WTC11 (cell line): ENCODE data around the gene SEC16A. TPM values are rescaled to one million over a fixed set of nuclear protein-coding genes. Genes with fewer than 3 reads are reported as not detected.

Source experiments
- ATAC-seq: fragments of 200-7000 bp; cut with Tn5 transposase; 2 replicates; pipeline ENCODE4 v1.10.0; 2021; ENCODE audit warnings: mild to moderate bottlenecking, moderate library complexity
- CTCF ChIA-PET: fragments of 300-600 bp; sonication (Branson Sonifier 250); formaldehyde crosslinking; loops from one replicate; lab custom pipeline; 2021; ENCODE audit warnings: antibody characterized with exemption; lab: Charles Lee
- POLR2A ChIA-PET: fragments of 350-600 bp; sonication (Branson Sonifier 250); formaldehyde crosslinking; loops from one replicate; lab custom pipeline; 2021; ENCODE audit warnings: antibody characterized with exemption; lab: Charles Lee
- DNase-seq: peaks from one replicate; pipeline ENCODE4 v3.0.0; 2021; ENCODE audit warnings: low spot score
- H3K27ac Mint-ChIP-seq: 2 replicates; pipeline ENCODE4 v1.8.0; 2021; ENCODE audit warnings: mixed read lengths
- H3K27me3 Mint-ChIP-seq: 2 replicates; pipeline ENCODE4 v1.8.0; 2021; ENCODE audit warnings: low read depth, mild to moderate bottlenecking, moderate library complexity, mixed read lengths
- H3K36me3 Mint-ChIP-seq: 2 replicates; pipeline ENCODE4 v1.8.0; 2021; ENCODE audit warnings: mixed read lengths
- H3K4me1 Mint-ChIP-seq: 2 replicates; pipeline ENCODE4 v1.8.0; 2022; ENCODE audit warnings: mixed read lengths
- H3K4me3 Mint-ChIP-seq: 2 replicates; pipeline ENCODE4 v1.8.0; 2021; ENCODE audit warnings: mild to moderate bottlenecking, moderate library complexity, mixed read lengths
- H3K9me3 Mint-ChIP-seq: 2 replicates; pipeline ENCODE4 v1.8.0; 2021; ENCODE audit warnings: mixed read lengths
- CBFB ChIP-seq: sonication (generic); formaldehyde crosslinking; IDR thresholded peaks from 2 replicates; pipeline ENCODE4 v1.8.1; 2022; ENCODE audit warnings: mild to moderate bottlenecking, low read depth, missing genetic modification reagents
- CREM ChIP-seq: sonication (generic); formaldehyde crosslinking; IDR thresholded peaks from 2 replicates; pipeline ENCODE4 v1.8.1; 2022; ENCODE audit warnings: mild to moderate bottlenecking, missing genetic modification reagents, moderate library complexity
- ETV6 ChIP-seq: sonication (generic); formaldehyde crosslinking; IDR thresholded peaks from 2 replicates; pipeline ENCODE4 v1.8.1; 2022; ENCODE audit warnings: mild to moderate bottlenecking, missing genetic modification reagents
- FOXK1 ChIP-seq: sonication (generic); formaldehyde crosslinking; IDR thresholded peaks from 2 replicates; pipeline ENCODE4 v1.8.0; 2022; ENCODE audit warnings: mild to moderate bottlenecking, moderate library complexity, missing genetic modification reagents
- GRHL2 ChIP-seq: fragments of 250-450 bp; sonication (Bioruptor Pico); IDR thresholded peaks from 2 replicates; pipeline ENCODE4 v1.8.0; 2022; ENCODE audit warnings: mild to moderate bottlenecking, moderate library complexity; ENCODE audit not compliant: insufficient replicate concordance, severe bottlenecking
- JAZF1 ChIP-seq: fragments of 250-450 bp; sonication (Bioruptor Pico); IDR thresholded peaks from 2 replicates; pipeline ENCODE4 v1.9.0; 2021; ENCODE audit warnings: moderate library complexity, mild to moderate bottlenecking, inconsistent platforms
- MXD4 ChIP-seq: fragments of 250-450 bp; sonication (Bioruptor Pico); IDR thresholded peaks from 2 replicates; pipeline ENCODE4 v1.8.0; 2021; ENCODE audit warnings: mild to moderate bottlenecking, moderate library complexity, borderline replicate concordance
- NFE2L1 ChIP-seq: sonication (generic); formaldehyde crosslinking; IDR thresholded peaks from 2 replicates; pipeline ENCODE4 v1.8.1; 2023; ENCODE audit warnings: missing genetic modification reagents
- RELA ChIP-seq: sonication (generic); formaldehyde crosslinking; IDR thresholded peaks from 2 replicates; pipeline ENCODE4 v1.8.1; 2022; ENCODE audit warnings: missing genetic modification reagents, mild to moderate bottlenecking, borderline replicate concordance
- SMAD3 ChIP-seq: sonication (generic); formaldehyde crosslinking; IDR thresholded peaks from 2 replicates; pipeline ENCODE4 v1.8.0; 2022; ENCODE audit warnings: missing genetic modification reagents, mild to moderate bottlenecking, borderline replicate concordance
- SMAD4 ChIP-seq: sonication (generic); formaldehyde crosslinking; IDR thresholded peaks from 2 replicates; pipeline ENCODE4 v1.8.0; 2022; ENCODE audit warnings: mild to moderate bottlenecking, missing genetic modification reagents
- TEAD1 ChIP-seq: sonication (generic); formaldehyde crosslinking; IDR thresholded peaks from 2 replicates; pipeline ENCODE4 v1.8.0; 2022; ENCODE audit warnings: mild to moderate bottlenecking, missing genetic modification reagents
- ZNF317 ChIP-seq: sonication (generic); formaldehyde crosslinking; IDR thresholded peaks from 2 replicates; pipeline ENCODE4 v1.8.1; 2023; ENCODE audit warnings: low read depth, mild to moderate bottlenecking, moderate library complexity, missing genetic modification reagents, borderline replicate concordance
- total RNA-seq: library from RNA; stranded (reverse); gene quantifications from 3 replicates; pipeline ENCODE4 v1.2.3, GENCODE V29; 2021
- TF ChIP-seq, protein P1 (sequence below): fragments of 250-450 bp; sonication (Bioruptor Pico); IDR thresholded peaks from 2 replicates; pipeline ENCODE4 v1.9.0; 2021; ENCODE audit warnings: mild to moderate bottlenecking
- TF ChIP-seq, protein P2 (sequence below): fragments of 250-450 bp; sonication (Bioruptor Pico); IDR thresholded peaks from 2 replicates; pipeline ENCODE4 v1.8.0; 2021; ENCODE audit warnings: mild to moderate bottlenecking
- TF ChIP-seq, protein P3 (sequence below): sonication (generic); formaldehyde crosslinking; IDR thresholded peaks from 2 replicates; pipeline ENCODE4 v1.8.0; 2023; ENCODE audit warnings: mild to moderate bottlenecking, missing genetic modification reagents
- TF ChIP-seq, protein P4 (sequence below): sonication (generic); formaldehyde crosslinking; IDR thresholded peaks from 2 replicates; pipeline ENCODE4 v1.8.1; 2023; ENCODE audit warnings: mild to moderate bottlenecking, moderate library complexity, missing genetic modification reagents
- TF ChIP-seq, protein P5 (sequence below): sonication (generic); formaldehyde crosslinking; IDR thresholded peaks from 2 replicates; pipeline ENCODE4 v1.8.0; 2022; ENCODE audit warnings: mild to moderate bottlenecking, missing genetic modification reagents
- TF ChIP-seq, protein P6 (sequence below): sonication (generic); formaldehyde crosslinking; IDR thresholded peaks from 2 replicates; pipeline ENCODE4 v1.8.0; 2022; ENCODE audit warnings: missing genetic modification reagents
- TF ChIP-seq, protein P7 (sequence below): sonication (generic); formaldehyde crosslinking; IDR thresholded peaks from 2 replicates; pipeline ENCODE4 v1.8.0; 2022; ENCODE audit warnings: mild to moderate bottlenecking, missing genetic modification reagents

SEC16A gene
- total RNA-seq, 1 experiment from 2014 or later: 70.9 TPM

DNA sequence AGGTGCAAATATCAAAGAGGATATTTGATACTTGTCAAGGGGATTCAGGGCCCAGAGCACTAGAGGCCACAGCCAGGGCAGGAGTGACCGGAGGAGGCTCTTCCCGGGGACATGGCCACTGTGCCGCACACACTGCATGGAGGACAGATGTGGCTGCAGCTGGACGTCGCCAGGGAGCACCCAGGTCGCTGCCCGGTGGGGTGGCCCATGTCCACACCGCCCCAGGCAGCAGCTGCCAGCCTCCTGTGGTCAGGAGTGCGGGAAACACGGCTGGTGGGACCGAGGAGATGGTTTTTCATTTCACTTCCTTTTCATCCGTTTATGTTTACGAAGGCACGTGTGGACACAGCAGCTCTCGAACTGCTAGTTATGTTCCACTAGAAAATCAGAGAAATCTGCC, 15.1 kb downstream of the SEC16A start:
- H3K27me3 Mint-ChIP-seq: no peaks in the 10 kb centered on the region
- POLR2A ChIA-PET: no interaction called here
- H3K9me3 Mint-ChIP-seq: no peaks in the 10 kb centered on the region
- peaks cover 69% of the 10 kb centered on the region for H3K36me3 Mint-ChIP-seq
- DNase-seq (no peak), ATAC-seq (no peak)
- CTCF ChIA-PET: interaction anchor here (0.9 kb wide), 1 partner anchor 128 kb away, joined by 3 read pairs; no protein-coding TSS in a partner anchor
- H3K4me1 Mint-ChIP-seq: no peaks in the 10 kb centered on the region
- TF ChIP-seq, protein P1, sequence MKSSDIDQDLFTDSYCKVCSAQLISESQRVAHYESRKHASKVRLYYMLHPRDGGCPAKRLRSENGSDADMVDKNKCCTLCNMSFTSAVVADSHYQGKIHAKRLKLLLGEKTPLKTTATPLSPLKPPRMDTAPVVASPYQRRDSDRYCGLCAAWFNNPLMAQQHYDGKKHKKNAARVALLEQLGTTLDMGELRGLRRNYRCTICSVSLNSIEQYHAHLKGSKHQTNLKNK (CRISPR knock-in tag): no peak
- no peak for TF ChIP-seq MXD4
- TF ChIP-seq, protein P2, sequence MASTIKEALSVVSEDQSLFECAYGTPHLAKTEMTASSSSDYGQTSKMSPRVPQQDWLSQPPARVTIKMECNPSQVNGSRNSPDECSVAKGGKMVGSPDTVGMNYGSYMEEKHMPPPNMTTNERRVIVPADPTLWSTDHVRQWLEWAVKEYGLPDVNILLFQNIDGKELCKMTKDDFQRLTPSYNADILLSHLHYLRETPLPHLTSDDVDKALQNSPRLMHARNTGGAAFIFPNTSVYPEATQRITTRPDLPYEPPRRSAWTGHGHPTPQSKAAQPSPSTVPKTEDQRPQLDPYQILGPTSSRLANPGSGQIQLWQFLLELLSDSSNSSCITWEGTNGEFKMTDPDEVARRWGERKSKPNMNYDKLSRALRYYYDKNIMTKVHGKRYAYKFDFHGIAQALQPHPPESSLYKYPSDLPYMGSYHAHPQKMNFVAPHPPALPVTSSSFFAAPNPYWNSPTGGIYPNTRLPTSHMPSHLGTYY (CRISPR knock-in tag): no peak
- TF ChIP-seq, protein P3, sequence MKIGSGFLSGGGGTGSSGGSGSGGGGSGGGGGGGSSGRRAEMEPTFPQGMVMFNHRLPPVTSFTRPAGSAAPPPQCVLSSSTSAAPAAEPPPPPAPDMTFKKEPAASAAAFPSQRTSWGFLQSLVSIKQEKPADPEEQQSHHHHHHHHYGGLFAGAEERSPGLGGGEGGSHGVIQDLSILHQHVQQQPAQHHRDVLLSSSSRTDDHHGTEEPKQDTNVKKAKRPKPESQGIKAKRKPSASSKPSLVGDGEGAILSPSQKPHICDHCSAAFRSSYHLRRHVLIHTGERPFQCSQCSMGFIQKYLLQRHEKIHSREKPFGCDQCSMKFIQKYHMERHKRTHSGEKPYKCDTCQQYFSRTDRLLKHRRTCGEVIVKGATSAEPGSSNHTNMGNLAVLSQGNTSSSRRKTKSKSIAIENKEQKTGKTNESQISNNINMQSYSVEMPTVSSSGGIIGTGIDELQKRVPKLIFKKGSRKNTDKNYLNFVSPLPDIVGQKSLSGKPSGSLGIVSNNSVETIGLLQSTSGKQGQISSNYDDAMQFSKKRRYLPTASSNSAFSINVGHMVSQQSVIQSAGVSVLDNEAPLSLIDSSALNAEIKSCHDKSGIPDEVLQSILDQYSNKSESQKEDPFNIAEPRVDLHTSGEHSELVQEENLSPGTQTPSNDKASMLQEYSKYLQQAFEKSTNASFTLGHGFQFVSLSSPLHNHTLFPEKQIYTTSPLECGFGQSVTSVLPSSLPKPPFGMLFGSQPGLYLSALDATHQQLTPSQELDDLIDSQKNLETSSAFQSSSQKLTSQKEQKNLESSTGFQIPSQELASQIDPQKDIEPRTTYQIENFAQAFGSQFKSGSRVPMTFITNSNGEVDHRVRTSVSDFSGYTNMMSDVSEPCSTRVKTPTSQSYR (CRISPR knock-in tag): no peak
- TF ChIP-seq, protein P4, sequence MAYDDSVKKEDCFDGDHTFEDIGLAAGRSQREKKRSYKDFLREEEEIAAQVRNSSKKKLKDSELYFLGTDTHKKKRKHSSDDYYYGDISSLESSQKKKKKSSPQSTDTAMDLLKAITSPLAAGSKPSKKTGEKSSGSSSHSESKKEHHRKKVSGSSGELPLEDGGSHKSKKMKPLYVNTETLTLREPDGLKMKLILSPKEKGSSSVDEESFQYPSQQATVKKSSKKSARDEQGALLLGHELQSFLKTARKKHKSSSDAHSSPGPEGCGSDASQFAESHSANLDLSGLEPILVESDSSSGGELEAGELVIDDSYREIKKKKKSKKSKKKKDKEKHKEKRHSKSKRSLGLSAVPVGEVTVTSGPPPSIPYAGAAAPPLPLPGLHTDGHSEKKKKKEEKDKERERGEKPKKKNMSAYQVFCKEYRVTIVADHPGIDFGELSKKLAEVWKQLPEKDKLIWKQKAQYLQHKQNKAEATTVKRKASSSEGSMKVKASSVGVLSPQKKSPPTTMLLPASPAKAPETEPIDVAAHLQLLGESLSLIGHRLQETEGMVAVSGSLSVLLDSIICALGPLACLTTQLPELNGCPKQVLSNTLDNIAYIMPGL (CRISPR knock-in tag): no peak
- TF ChIP-seq CREM (CRISPR knock-in tag): no peak
- no peak overlapping the region for H3K27ac Mint-ChIP-seq
- no peak overlapping the region for H3K4me3 Mint-ChIP-seq

DNA sequence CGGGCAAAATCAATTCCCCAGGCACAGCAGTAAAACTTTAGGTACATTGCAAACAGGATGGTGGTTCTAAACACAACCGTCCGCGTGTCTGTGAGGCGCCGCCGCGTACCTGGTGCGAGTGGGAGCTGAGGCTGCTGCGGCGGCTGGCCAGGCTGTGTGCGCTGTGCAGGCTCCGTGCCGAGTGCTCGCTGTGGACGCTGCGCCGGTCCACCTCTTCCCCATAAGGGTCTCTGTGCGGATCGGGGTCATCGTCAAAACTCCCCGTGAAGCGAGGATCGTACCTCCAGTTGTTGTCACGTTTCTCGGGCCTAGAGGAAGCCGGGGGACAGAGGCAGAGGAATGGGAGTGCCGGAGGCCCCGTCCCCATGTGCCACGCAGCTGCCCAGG, 16.7 kb downstream of the SEC16A start:
- POLR2A ChIA-PET: no interaction called here
- CTCF ChIA-PET: no interaction called here
- no peaks in the 10 kb centered on the region for H3K4me1 Mint-ChIP-seq
- DNase-seq (no peak), ATAC-seq (no peak)
- peaks cover 69% of the 10 kb centered on the region for H3K36me3 Mint-ChIP-seq
- no peak overlapping the region for H3K27ac Mint-ChIP-seq
- no peaks in the 10 kb centered on the region for H3K27me3 Mint-ChIP-seq
- H3K4me3 Mint-ChIP-seq: no peak overlapping the region
- TF ChIP-seq ZNF317 (CRISPR knock-in tag) (no peak), ETV6 (CRISPR knock-in tag) (no peak)
- TF ChIP-seq, protein P5, sequence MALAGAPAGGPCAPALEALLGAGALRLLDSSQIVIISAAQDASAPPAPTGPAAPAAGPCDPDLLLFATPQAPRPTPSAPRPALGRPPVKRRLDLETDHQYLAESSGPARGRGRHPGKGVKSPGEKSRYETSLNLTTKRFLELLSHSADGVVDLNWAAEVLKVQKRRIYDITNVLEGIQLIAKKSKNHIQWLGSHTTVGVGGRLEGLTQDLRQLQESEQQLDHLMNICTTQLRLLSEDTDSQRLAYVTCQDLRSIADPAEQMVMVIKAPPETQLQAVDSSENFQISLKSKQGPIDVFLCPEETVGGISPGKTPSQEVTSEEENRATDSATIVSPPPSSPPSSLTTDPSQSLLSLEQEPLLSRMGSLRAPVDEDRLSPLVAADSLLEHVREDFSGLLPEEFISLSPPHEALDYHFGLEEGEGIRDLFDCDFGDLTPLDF: no peak
- TF ChIP-seq, all 79 proteins: peak for 0
- no peaks in the 10 kb centered on the region for H3K9me3 Mint-ChIP-seq

DNA sequence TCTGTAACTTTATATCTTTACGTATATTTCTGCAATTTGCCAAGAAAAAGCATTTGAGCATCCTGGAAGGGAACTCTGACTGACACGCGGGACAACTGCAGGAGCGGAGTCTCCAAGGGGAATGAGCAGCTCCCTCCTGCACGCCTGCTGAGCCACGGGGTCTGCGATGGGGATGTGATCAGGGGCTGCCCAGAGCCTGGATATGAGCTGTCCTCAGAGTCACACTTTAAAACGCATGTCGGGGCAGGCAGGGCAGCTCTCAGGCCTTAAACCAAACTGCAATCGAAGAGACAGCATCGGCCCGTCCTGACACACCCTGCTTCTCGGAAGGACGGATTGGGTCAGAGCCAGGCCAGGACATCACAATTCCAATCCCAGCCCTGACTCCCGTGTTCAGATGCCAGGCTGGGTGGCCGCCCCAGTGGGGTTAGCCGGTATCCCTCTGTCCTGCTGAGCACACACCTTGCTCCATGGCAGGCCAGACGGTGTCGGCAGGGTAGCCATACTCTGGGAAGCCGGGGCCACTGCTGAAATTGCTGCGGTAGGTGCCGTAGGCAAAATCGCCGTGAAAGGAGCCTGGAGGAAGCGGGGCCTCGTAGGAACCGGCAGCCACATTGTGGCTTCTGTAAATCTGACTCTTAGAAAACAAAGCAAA, 17.2 kb downstream of the SEC16A start:
- ChIA-PET POLR2A (no interaction called here), CTCF (no interaction called here)
- Mint-ChIP-seq H3K36me3 (peaks cover 70% of the 10 kb centered on the region), H3K4me1 (no peaks in the 10 kb centered on the region), H3K9me3 (no peaks in the 10 kb centered on the region), H3K4me3 (no peak overlapping the region), H3K27ac (no peak overlapping the region), H3K27me3 (no peaks in the 10 kb centered on the region)
- no peak for DNase-seq
- ATAC-seq: no peak
- TF ChIP-seq CBFB (CRISPR knock-in tag): no peak
- no peak for TF ChIP-seq NFE2L1 (CRISPR knock-in tag)
- no peak for TF ChIP-seq JAZF1
- no peak for TF ChIP-seq TEAD1 (CRISPR knock-in tag)
- TF ChIP-seq SMAD4 (CRISPR knock-in tag): no peak
- TF ChIP-seq ZNF317 (CRISPR knock-in tag): no peak
- TF ChIP-seq MXD4: no peak
- no peak for TF ChIP-seq RELA (CRISPR knock-in tag)
- no peak for TF ChIP-seq FOXK1 (CRISPR knock-in tag)
- TF ChIP-seq GRHL2: no peak
- no peak for TF ChIP-seq SMAD3 (CRISPR knock-in tag)
- TF ChIP-seq, protein P6, sequence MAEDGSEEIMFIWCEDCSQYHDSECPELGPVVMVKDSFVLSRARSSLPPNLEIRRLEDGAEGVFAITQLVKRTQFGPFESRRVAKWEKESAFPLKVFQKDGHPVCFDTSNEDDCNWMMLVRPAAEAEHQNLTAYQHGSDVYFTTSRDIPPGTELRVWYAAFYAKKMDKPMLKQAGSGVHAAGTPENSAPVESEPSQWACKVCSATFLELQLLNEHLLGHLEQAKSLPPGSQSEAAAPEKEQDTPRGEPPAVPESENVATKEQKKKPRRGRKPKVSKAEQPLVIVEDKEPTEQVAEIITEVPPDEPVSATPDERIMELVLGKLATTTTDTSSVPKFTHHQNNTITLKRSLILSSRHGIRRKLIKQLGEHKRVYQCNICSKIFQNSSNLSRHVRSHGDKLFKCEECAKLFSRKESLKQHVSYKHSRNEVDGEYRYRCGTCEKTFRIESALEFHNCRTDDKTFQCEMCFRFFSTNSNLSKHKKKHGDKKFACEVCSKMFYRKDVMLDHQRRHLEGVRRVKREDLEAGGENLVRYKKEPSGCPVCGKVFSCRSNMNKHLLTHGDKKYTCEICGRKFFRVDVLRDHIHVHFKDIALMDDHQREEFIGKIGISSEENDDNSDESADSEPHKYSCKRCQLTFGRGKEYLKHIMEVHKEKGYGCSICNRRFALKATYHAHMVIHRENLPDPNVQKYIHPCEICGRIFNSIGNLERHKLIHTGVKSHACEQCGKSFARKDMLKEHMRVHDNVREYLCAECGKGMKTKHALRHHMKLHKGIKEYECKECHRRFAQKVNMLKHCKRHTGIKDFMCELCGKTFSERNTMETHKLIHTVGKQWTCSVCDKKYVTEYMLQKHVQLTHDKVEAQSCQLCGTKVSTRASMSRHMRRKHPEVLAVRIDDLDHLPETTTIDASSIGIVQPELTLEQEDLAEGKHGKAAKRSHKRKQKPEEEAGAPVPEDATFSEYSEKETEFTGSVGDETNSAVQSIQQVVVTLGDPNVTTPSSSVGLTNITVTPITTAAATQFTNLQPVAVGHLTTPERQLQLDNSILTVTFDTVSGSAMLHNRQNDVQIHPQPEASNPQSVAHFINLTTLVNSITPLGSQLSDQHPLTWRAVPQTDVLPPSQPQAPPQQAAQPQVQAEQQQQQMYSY (CRISPR knock-in tag): no peak
- TF ChIP-seq, protein P7, sequence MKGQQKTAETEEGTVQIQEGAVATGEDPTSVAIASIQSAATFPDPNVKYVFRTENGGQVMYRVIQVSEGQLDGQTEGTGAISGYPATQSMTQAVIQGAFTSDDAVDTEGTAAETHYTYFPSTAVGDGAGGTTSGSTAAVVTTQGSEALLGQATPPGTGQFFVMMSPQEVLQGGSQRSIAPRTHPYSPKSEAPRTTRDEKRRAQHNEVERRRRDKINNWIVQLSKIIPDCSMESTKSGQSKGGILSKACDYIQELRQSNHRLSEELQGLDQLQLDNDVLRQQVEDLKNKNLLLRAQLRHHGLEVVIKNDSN: no peak
